Measurements from ENCODE around the gene IL15RA. TPM values are rescaled to one million over a fixed set of nuclear protein-coding genes. Genes with fewer than 3 reads are reported as not detected.
"Not testable (repeated sequence)": the region's sequence is repeated elsewhere in the genome, so short reads cannot be mapped to it uniquely, and the experiment has no call there.

IL15RA gene
- total and polyA plus RNA-seq, 2 donors (not counting 3 experiments of a cell fraction or from before 2014, with no cell fraction given): 18.8 to 20.6 TPM

GRCh38 chr10:5961405-5962100 lies 15.8 kb downstream of the IL15RA start:
- Histone ChIP-seq H3K79me2 (ENCODE audit: control insufficient read depth, insufficient read depth, low read length) (no peaks in the 10 kb centered on the region), H3K27me3 (ENCODE audit: control insufficient read depth in 2 of 2, insufficient read depth in 2 of 2, low read length in 2 of 2) (no peaks in the 10 kb centered on the region), H2AFZ (ENCODE audit: low read depth, low read length) (no peak overlapping the region), H3K4me3 (replicated peaks in 1 of 3; ENCODE audit: insufficient read depth in 1 of 3, low read depth in 1 of 3, low read length in 3 of 3) (no peak overlapping the region), H3K4me2 (ENCODE audit: insufficient read depth, low read length) (no peak overlapping the region), H4K20me1 (replicated peaks; ENCODE audit: control insufficient read depth, extremely low read depth, insufficient read depth, low read length) (no peaks in the 10 kb centered on the region), H3K27ac (ENCODE audit: insufficient read depth, low read depth, low read length) (no peak overlapping the region), H3K9ac (replicated peaks; ENCODE audit: extremely low read depth, insufficient read depth, low read length) (no peak overlapping the region), H3K36me3 (ENCODE audit: control insufficient read depth in 2 of 2, extremely low read depth in 1 of 2, insufficient read depth in 2 of 2, low read length in 2 of 2) (peaks cover 0 to 12% of the 10 kb centered on the region in 2 experiments), H3K9me3 (replicated peaks; ENCODE audit: control insufficient read depth, insufficient read depth, low read length) (no peaks in the 10 kb centered on the region), H3K9me1 (replicated peaks; ENCODE audit: control insufficient read depth, extremely low read depth, insufficient read depth, low read length) (no peaks in the 10 kb centered on the region), H3K4me1 (ENCODE audit: control insufficient read depth, extremely low read depth, insufficient read depth, low read length) (peaks cover 12% of the 10 kb centered on the region)
- DNase-seq (ENCODE audit: low read depth, low spot score) (no peak), FAIRE-seq (no peak)
- BruUV-seq (replicated peaks): no TSS peak
- ChIA-PET CTCF (interaction anchor here (0.6 to 2.1 kb wide), 4 partner anchors 10 to 125 kb away, joined by 3 to 10 read pairs (median 4); no protein-coding TSS in a partner anchor), POLR2A (no interaction called here)
- dilution Hi-C loops (cut with MboI; ENCODE audit: extremely low pct_ligation_motif_present, low sequenced_read_pairs): loop anchor here (25.0 kb wide), 1 partner anchor 126 kb away; the partner anchor contains the start of gene RBM17
- intact Hi-C loops (cut with micrococcal nuclease): no loop called here
- TF ChIP-seq POLR2AphosphoS5 (IDR thresholded peaks at IDR 0.05; ENCODE audit: insufficient read depth, low read depth, low read length) (no peak), EZH2 (IDR thresholded peaks at IDR 0.05; ENCODE audit: borderline replicate concordance, low read depth, low read length, severe bottlenecking) (no peak), MYC (IDR thresholded peaks at IDR 0.05; ENCODE audit: low read depth, low read length) (no peak), JUN (IDR thresholded peaks at IDR 0.05; ENCODE audit: borderline replicate concordance, insufficient read depth, insufficient read length, low read depth) (no peak), POLR2A (IDR thresholded peaks at IDR 0.05; ENCODE audit: low read depth, low read length) (no peak), GATA2 (IDR thresholded peaks at IDR 0.05; ENCODE audit: insufficient read depth, insufficient read length, low read depth, low read length) (no peak), FOS (IDR thresholded peaks at IDR 0.05; ENCODE audit: borderline replicate concordance, insufficient read depth, low read length) (no peak), CTCF (IDR thresholded peaks at IDR 0.05; ENCODE audit: extremely low read depth in 1 of 2, insufficient read depth in 1 of 2, low read depth in 1 of 2, low read length in 2 of 2) (no peak), MAX (IDR thresholded peaks at IDR 0.05; ENCODE audit: insufficient read depth, insufficient read length) (no peak)

GRCh38 chr10:5960973-5961275 lies 16.4 kb downstream of the IL15RA start:
- H4K20me1 ChIP-seq (replicated peaks; ENCODE audit: control insufficient read depth, extremely low read depth, insufficient read depth, low read length); H3K4me3 ChIP-seq (replicated peaks in 1 of 3; ENCODE audit: insufficient read depth in 1 of 3, low read depth in 1 of 3, low read length in 3 of 3); H3K27ac ChIP-seq (ENCODE audit: insufficient read depth, low read depth, low read length); intact Hi-C loops (cut with micrococcal nuclease); H3K9ac ChIP-seq (replicated peaks; ENCODE audit: extremely low read depth, insufficient read depth, low read length); H3K27me3 ChIP-seq (ENCODE audit: control insufficient read depth in 2 of 2, insufficient read depth in 2 of 2, low read length in 2 of 2); H3K9me1 ChIP-seq (replicated peaks; ENCODE audit: control insufficient read depth, extremely low read depth, insufficient read depth, low read length); H3K9me3 ChIP-seq (replicated peaks; ENCODE audit: control insufficient read depth, insufficient read depth, low read length); H3K79me2 ChIP-seq (ENCODE audit: control insufficient read depth, insufficient read depth, low read length); DNase-seq (ENCODE audit: low read depth, low spot score); POLR2A ChIA-PET; FAIRE-seq; H3K4me2 ChIP-seq (ENCODE audit: insufficient read depth, low read length); BruUV-seq (replicated peaks); H2AFZ ChIP-seq (ENCODE audit: low read depth, low read length): not testable (repeated sequence)
- dilution Hi-C loops (cut with MboI; ENCODE audit: extremely low pct_ligation_motif_present, low sequenced_read_pairs): loop anchor here (25.0 kb wide), 1 partner anchor 126 kb away; the partner anchor contains the start of gene RBM17
- CTCF ChIA-PET: interaction anchor here (0.9 to 2.1 kb wide), 3 partner anchors 11 to 53 kb away, joined by 3 to 10 read pairs (median 3); no protein-coding TSS in a partner anchor
- Histone ChIP-seq H3K4me1 (ENCODE audit: control insufficient read depth, extremely low read depth, insufficient read depth, low read length) (peaks cover 12% of the 10 kb centered on the region), H3K36me3 (ENCODE audit: control insufficient read depth in 2 of 2, extremely low read depth in 1 of 2, insufficient read depth in 2 of 2, low read length in 2 of 2) (peaks cover 0 to 12% of the 10 kb centered on the region in 2 experiments)

Measured in endothelial cell of umbilical vein (primary cell).